ENCODE data around the gene STMN3. TPM values are rescaled to one million over a fixed set of nuclear protein-coding genes. Genes with fewer than 3 reads are reported as not detected.
"Not testable (repeated sequence)": the region's sequence is repeated elsewhere in the genome, so short reads cannot be mapped to it uniquely, and the experiment has no call there.

The STMN3 gene
- total RNA-seq, 2 donors from 2014 or later, result 5.6 to 7.8 TPM

DNA sequence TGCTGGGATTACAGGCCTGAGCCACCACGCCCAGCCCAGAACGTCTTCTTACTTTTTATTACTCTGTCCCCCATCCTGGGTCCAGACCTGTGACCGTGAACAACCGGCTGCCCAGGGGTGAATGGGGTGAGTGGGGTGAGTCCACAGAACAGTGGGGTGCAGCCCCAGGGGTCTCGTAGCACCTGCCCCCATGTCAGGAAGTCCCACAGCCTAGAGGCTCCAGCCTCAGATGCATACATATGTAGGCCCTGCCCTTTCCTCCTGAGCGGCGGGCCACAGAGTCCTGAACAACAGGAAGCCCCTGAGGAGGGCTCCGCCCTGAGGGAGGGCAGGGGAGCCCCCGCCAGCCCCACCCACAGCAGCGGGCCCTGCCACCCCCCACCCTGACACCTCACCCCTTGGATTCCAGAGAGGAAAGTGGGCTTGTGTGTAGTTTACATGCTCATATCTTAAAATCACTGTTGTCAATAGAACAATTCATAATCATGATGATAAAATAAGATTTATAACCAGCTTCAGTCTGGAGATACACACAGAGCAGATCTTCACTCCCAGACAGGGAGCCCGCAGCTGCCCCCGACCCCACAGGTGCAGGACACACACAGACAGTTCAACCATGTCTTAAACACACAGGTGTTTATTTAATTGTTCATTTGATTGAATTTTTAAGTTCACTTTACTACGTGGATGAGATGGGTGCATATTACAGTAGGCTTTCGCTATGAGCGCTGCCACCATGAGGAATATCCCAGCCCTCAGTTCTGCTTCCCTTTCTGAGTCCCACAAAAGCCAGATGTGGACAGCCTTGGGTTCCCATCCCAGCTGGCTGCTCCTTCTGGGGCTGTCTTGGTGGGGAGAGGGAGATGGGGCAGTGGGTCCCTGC is 13.9 kb downstream of the STMN3 start:
- intact Hi-C loops (cut with DNase I), result no loop called here
- no peak for TF ChIP-seq POLR2A (IDR thresholded peaks at IDR 0.05)
- TF ChIP-seq, protein P1, sequence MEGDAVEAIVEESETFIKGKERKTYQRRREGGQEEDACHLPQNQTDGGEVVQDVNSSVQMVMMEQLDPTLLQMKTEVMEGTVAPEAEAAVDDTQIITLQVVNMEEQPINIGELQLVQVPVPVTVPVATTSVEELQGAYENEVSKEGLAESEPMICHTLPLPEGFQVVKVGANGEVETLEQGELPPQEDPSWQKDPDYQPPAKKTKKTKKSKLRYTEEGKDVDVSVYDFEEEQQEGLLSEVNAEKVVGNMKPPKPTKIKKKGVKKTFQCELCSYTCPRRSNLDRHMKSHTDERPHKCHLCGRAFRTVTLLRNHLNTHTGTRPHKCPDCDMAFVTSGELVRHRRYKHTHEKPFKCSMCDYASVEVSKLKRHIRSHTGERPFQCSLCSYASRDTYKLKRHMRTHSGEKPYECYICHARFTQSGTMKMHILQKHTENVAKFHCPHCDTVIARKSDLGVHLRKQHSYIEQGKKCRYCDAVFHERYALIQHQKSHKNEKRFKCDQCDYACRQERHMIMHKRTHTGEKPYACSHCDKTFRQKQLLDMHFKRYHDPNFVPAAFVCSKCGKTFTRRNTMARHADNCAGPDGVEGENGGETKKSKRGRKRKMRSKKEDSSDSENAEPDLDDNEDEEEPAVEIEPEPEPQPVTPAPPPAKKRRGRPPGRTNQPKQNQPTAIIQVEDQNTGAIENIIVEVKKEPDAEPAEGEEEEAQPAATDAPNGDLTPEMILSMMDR (IDR thresholded peaks at IDR 0.05), result no peak
- Histone ChIP-seq H3K36me3 (replicated peaks in 1 of 2; ENCODE audit: insufficient read depth in 1 of 2, low read depth in 2 of 2) (no peaks in the 10 kb centered on the region), H3K4me1 (peaks cover 9% of the 10 kb centered on the region), H3K27ac (peak overlapping the region in 2 of 4 donors; percentile 28 to 52), H3K27me3 (no peaks in the 10 kb centered on the region), H3K9me3 (no peaks in the 10 kb centered on the region), H3K4me3 (no peak overlapping the region)
- ATAC-seq (no peak), DNase-seq (no peak)
- WGBS, 2 donors, result 59 to 67% methylated on average over 11 to 15 of the region's 15 CpGs

DNA sequence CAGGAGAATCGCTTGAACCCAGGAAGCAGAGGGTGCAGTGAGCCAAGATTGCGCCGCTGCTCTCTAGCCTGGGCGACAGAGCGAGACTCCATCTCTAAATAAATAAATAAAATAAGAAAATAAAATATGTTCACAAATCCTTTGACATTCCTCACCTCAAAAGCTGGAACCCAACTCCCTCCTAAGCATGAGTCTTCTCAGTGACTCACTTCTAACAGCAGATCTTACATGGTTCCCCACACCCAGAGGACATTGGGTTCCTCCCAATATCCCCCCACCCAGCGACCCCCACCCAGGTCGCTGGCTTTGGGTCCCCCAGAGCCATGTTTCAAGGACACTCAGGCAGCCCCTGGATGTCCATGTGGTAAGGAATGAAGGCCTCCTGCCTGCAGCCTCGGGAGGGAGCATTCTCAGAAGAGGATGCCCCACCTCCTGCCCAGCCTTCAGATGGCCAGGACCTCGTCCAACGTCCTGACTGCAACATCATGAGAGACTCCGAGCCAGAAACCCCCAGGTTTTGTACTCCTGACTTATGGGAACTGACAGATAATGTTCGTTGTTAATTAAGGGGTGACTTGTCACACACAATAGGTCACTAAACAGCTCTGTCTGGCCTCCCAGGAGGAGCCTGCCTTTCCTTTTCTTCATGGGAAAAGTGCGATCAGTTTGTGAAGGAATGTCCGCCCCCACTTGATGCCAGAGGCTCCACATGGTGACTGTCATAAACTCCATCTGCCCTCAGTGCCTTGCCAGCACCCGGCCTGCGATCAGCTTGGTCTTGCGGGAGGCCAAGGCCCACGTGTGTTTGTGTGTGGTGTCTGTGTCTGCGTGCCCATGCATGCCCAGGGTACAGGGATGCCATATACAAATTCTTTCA is 16.2 kb downstream of the STMN3 start:
- Histone ChIP-seq H3K4me3 (no peak overlapping the region), H3K36me3 (replicated peaks in 1 of 2; ENCODE audit: insufficient read depth in 1 of 2, low read depth in 2 of 2) (no peaks in the 10 kb centered on the region), H3K4me1 (no peaks in the 10 kb centered on the region), H3K9me3 (no peaks in the 10 kb centered on the region), H3K27me3 (no peaks in the 10 kb centered on the region), H3K27ac (no peak overlapping the region)
- intact Hi-C loops (cut with DNase I), result no loop called here
- 65 to 73% methylated on average over 18 to 19 of the region's 19 CpGs for WGBS, 2 donors
- ATAC-seq, result no peak
- no peak for TF ChIP-seq POLR2A (IDR thresholded peaks at IDR 0.05)
- TF ChIP-seq, protein P1 (IDR thresholded peaks at IDR 0.05), result no peak
- no peak for DNase-seq

DNA sequence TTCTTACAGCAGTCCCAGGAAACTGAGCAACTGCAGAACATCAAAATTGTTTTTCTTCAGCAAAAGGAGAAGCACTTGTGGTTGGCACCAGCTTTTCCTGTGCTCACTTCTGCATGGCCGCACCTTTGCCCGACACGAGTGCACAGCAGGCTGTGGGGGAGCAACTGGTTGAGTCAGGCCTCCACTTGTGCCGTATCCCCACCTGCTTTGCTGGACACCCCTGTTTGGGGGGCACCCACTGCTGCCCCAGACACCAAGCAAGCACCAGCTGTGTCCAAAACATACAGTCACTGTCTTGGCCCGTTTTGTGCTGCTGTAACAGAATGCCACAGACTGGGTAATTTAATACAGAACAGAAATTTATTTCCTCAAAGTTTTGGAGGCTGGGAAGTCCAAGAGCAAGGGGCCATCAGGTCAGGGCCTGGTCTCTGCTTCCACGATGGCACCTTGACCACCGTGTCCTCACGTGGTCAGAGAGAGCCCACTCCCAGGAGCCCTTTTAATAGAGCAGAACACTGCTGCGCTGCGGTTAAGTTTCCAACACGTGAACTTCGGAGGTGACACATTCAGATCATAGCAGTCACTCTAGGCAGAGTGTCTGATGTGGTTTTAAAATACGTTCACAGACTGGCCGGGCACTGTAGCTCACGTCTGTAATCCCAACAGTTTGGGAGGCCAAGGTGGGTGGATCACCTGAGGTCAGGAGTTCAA is 17.6 kb downstream of the STMN3 start:
- DNase-seq, result peak in 1 of 4 donors; percentile 50
- H3K9me3 ChIP-seq, result no peaks in the 10 kb centered on the region
- no peaks in the 10 kb centered on the region for H3K36me3 ChIP-seq (replicated peaks in 1 of 2; ENCODE audit: insufficient read depth in 1 of 2, low read depth in 2 of 2)
- WGBS, 2 donors, result 64 to 69% methylated on average over 15 of the region's 15 CpGs
- peak overlapping the region in 1 of 4 donors; percentile 21 for H3K27ac ChIP-seq
- TF ChIP-seq, protein P1 (IDR thresholded peaks at IDR 0.05), result no peak
- TF ChIP-seq POLR2A (IDR thresholded peaks at IDR 0.05), result no peak
- no peak overlapping the region for H3K4me3 ChIP-seq
- intact Hi-C loops (cut with DNase I), result no loop called here
- H3K27me3 ChIP-seq, result no peaks in the 10 kb centered on the region
- ATAC-seq, result no peak
- no peaks in the 10 kb centered on the region for H3K4me1 ChIP-seq

GRCh38 chr20:63633732-63634131 is 19.5 kb downstream of the STMN3 start:
- Histone ChIP-seq H3K27me3 (no peaks in the 10 kb centered on the region), H3K4me1 (peaks cover 10% of the 10 kb centered on the region), H3K27ac (no peak overlapping the region), H3K4me3 (no peak overlapping the region), H3K9me3 (no peaks in the 10 kb centered on the region), H3K36me3 (replicated peaks in 1 of 2; ENCODE audit: insufficient read depth in 1 of 2, low read depth in 2 of 2) (no peaks in the 10 kb centered on the region)
- intact Hi-C loops (cut with DNase I), result no loop called here
- DNase-seq (no peak), ATAC-seq (no peak)
- WGBS, 2 donors, result 68 to 70% methylated on average over 9 of the region's 9 CpGs
- TF ChIP-seq, protein P1 (IDR thresholded peaks at IDR 0.05), result no peak
- TF ChIP-seq POLR2A (IDR thresholded peaks at IDR 0.05), result no peak

- intact Hi-C loops (cut with DNase I), result not testable (repeated sequence)
These were observed 21.8 kb downstream of the STMN3 start for GRCh38 chr20:63631426-63631825.

DNA sequence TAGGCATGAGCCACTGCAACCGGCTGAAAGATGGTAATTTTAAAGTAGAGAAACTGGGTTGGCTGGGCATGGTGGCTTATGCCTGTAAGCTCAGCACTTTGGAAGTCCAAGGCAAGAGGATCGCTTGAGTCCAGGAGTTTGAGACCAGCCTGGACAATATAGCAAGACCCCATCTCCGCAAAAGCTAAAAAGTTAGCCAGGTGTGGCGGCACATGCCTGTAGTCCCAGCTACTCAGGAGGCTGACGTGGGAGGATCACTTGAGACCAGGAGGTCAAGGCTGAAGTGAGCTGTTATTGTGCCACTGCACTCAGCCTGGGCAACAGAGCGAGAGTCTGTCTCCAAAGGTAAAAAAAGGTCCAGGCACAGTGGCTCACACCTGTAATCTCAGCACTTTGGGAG is 22.3 kb downstream of the STMN3 start:
- ATAC-seq; DNase-seq; intact Hi-C loops (cut with DNase I); H3K27me3 ChIP-seq; H3K36me3 ChIP-seq (replicated peaks in 1 of 2; ENCODE audit: insufficient read depth in 1 of 2, low read depth in 2 of 2); H3K4me3 ChIP-seq; H3K9me3 ChIP-seq: not testable (repeated sequence)
- 90 to 91% methylated on average over 6 of the region's 6 CpGs for WGBS, 2 donors
- peak overlapping the region in 1 of 4 donors; percentile 23 for H3K27ac ChIP-seq
- H3K4me1 ChIP-seq, result peaks cover 21% of the 10 kb centered on the region

More at GRCh38 chr20:63631426-63631825, 21.8 kb downstream of the STMN3 start:
- DNase-seq; H3K9me3 ChIP-seq; ATAC-seq; H3K36me3 ChIP-seq (replicated peaks in 1 of 2; ENCODE audit: insufficient read depth in 1 of 2, low read depth in 2 of 2); H3K4me3 ChIP-seq; H3K27me3 ChIP-seq: not testable (repeated sequence)
- WGBS, 2 donors, result 53 to 59% methylated on average over 10 of the region's 10 CpGs
- peaks cover 19% of the 10 kb centered on the region for H3K4me1 ChIP-seq
- H3K27ac ChIP-seq, result peak overlapping the region in 1 of 4 donors; percentile 23

Measured in body of pancreas (tissue), 4 donors.